ENCODE data around the gene DLG2. TPM values are rescaled to one million over a fixed set of nuclear protein-coding genes. Genes with fewer than 3 reads are reported as not detected.

The DLG2 gene
- total RNA-seq, 4 donors from 2014 or later, result 11.0 to 34.2 (median 19.8) TPM

DNA sequence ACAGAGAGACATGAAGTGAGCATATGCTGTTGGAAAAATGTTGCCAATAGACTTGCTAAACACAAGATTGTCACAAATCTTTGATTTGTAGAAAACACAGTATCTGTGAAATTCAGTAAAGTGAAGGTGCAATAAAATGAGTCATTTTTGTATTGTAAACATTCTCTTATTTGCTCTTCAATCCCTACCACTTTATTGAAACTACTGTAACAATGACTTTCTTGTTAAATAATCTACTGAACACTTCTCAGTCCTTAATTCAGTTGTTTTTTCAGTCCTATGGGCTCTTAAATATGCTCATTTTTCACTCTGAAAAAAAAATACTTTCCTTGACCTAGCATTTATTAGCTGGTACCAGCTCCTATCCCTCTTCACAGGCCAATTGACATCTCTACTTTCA is 531.9 kb downstream of the DLG2 start:
- Histone ChIP-seq H3K36me3 (no peaks in the 10 kb centered on the region), H3K4me1 (peaks cover 0 to 9% (median 4%) of the 10 kb centered on the region in 3 donors), H3K27ac (no peak overlapping the region), H3K9me3 (no peaks in the 10 kb centered on the region), H3K27me3 (no peaks in the 10 kb centered on the region), H3K4me3 (no peak overlapping the region)
- no peak for TF ChIP-seq POLR2A (IDR thresholded peaks at IDR 0.05)
- TF ChIP-seq, protein P1, sequence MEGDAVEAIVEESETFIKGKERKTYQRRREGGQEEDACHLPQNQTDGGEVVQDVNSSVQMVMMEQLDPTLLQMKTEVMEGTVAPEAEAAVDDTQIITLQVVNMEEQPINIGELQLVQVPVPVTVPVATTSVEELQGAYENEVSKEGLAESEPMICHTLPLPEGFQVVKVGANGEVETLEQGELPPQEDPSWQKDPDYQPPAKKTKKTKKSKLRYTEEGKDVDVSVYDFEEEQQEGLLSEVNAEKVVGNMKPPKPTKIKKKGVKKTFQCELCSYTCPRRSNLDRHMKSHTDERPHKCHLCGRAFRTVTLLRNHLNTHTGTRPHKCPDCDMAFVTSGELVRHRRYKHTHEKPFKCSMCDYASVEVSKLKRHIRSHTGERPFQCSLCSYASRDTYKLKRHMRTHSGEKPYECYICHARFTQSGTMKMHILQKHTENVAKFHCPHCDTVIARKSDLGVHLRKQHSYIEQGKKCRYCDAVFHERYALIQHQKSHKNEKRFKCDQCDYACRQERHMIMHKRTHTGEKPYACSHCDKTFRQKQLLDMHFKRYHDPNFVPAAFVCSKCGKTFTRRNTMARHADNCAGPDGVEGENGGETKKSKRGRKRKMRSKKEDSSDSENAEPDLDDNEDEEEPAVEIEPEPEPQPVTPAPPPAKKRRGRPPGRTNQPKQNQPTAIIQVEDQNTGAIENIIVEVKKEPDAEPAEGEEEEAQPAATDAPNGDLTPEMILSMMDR (IDR thresholded peaks at IDR 0.05), result no peak
- TF ChIP-seq EP300 (IDR thresholded peaks at IDR 0.05), result no peak
- no peak for TF ChIP-seq POLR2AphosphoS5 (IDR thresholded peaks at IDR 0.05)
- no peak for ATAC-seq

DNA sequence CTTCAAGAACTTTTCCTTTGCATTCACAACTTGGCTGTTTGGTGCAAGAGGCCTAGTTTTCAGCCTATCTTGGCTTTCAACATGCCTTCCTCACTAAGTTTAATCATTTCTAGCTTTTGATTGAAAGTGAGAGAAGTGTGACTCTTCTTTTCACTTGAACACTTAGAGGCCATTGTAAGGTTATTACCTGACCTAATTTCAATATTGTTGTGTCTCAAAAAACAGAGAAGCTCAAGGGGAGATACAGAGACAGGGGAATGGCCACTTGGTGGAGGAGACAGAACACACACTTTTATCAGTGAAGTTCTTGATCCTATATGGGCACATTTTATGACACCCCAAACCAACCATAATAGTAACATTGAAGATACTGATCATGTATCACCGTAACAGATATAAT is 532.3 kb downstream of the DLG2 start:
- TF ChIP-seq EP300 (IDR thresholded peaks at IDR 0.05), result no peak
- no peak for TF ChIP-seq POLR2A (IDR thresholded peaks at IDR 0.05)
- TF ChIP-seq, protein P1 (IDR thresholded peaks at IDR 0.05), result no peak
- TF ChIP-seq POLR2AphosphoS5 (IDR thresholded peaks at IDR 0.05), result no peak
- H3K27me3 ChIP-seq, result no peaks in the 10 kb centered on the region
- H3K4me3 ChIP-seq, result no peak overlapping the region
- no peaks in the 10 kb centered on the region for H3K9me3 ChIP-seq
- ATAC-seq, result no peak
- no peak overlapping the region for H3K27ac ChIP-seq
- WGBS, 2 donors (ENCODE audit: low coverage in 1 of 2), result 79 to 100% methylated on average over 1 of the region's 1 CpG
- peaks cover 0 to 9% (median 4%) of the 10 kb centered on the region in 3 donors for H3K4me1 ChIP-seq
- no peaks in the 10 kb centered on the region for H3K36me3 ChIP-seq

DNA sequence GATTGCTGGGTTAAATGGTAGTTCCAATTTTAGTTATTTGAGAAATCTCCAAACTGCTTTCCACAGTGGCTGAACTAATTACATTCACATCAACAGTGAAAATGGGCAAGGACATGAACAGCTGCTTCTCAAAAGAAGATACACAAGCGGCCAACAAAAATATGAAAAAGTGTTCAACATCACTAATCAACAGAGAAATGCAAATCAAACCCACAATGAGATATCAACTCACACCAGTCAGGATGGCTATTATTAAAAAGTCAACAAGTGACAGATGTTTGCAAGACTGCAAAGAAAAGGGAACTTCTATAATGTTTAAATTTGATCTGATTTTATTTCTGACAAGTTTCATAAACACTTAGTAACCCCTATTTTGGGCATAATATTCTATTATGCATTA is 537.5 kb downstream of the DLG2 start:
- Histone ChIP-seq H3K9me3 (no peaks in the 10 kb centered on the region), H3K4me3 (no peak overlapping the region), H3K27me3 (no peaks in the 10 kb centered on the region), H3K27ac (no peak overlapping the region), H3K36me3 (no peaks in the 10 kb centered on the region), H3K4me1 (no peaks in the 10 kb centered on the region)
- ATAC-seq, result no peak
- TF ChIP-seq, protein P1 (IDR thresholded peaks at IDR 0.05), result no peak
- WGBS, 2 donors (ENCODE audit: low coverage in 1 of 2), result 80 to 93% methylated on average over 1 of the region's 1 CpG

DNA sequence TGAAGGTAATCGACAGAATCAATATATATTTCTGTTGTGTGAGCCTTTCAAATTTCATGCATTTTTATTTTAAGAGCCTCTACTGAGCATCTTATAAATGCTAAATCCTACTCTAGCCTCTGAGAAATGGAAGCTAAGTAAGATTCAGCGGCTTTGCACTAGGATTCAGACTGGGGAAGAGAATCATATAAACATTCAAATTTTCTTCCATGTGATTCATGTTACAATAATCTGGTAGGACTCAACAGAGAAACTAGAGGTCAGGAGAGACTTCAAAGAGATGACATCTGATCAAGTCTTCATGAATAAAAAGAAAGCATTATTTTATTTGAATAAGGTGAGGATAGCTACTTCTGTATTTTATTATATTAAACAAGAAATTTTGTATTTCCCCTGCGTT is 538.9 kb downstream of the DLG2 start:
- H3K27me3 ChIP-seq, result no peaks in the 10 kb centered on the region
- no peak overlapping the region for H3K27ac ChIP-seq
- H3K4me1 ChIP-seq, result no peaks in the 10 kb centered on the region
- H3K4me3 ChIP-seq, result no peak overlapping the region
- WGBS, 2 donors (ENCODE audit: low coverage in 1 of 2), result 27 to 88% methylated on average over 3 of the region's 3 CpGs
- H3K36me3 ChIP-seq, result no peaks in the 10 kb centered on the region
- no peak for ATAC-seq
- H3K9me3 ChIP-seq, result no peaks in the 10 kb centered on the region
- TF ChIP-seq, protein P1 (IDR thresholded peaks at IDR 0.05), result no peak
- no peak for TF ChIP-seq POLR2A (IDR thresholded peaks at IDR 0.05)
- TF ChIP-seq EP300 (IDR thresholded peaks at IDR 0.05), result no peak
- no peak for TF ChIP-seq POLR2AphosphoS5 (IDR thresholded peaks at IDR 0.05)

DNA sequence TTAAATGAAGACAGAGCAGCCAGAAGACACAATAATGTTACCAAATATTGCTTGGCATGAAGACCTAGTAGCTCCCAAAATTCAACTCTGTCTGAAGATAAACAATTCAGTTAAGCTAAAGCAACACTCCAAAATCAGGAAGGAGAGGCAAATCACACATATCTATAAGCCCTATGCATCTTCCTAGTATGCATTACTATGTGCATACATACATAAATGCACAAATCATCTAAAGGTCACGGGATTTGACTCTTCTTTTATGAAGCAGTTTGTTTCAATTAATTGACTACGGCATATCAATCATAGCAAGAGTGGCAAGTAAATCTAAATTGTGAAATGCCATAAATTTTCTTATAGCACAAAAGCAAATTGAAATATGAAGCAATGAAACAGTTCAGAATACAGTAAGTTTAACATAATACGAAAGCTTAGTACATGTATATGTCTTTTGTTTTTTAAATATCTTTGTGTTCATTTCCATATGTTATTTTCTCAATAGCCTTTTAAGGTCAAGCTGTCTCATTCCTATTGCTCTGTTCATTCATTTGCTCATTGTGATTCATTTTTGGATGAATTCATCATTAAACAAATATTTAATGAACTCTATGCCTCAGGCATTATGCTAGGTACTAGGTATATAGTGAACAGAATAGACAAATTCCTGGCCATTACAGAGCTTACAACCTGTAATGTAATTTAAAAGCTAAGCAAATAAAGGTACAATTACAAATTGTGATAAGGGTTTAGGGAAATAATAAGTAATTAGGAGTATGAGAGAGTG is 540.5 kb downstream of the DLG2 start:
- ATAC-seq, result no peak

More for the DNA sequence above, 540.5 kb downstream of the DLG2 start:
- Histone ChIP-seq H3K27ac (no peak overlapping the region), H3K36me3 (no peaks in the 10 kb centered on the region), H3K27me3 (no peaks in the 10 kb centered on the region), H3K9me3 (no peaks in the 10 kb centered on the region), H3K4me3 (no peak overlapping the region), H3K4me1 (no peaks in the 10 kb centered on the region)
- TF ChIP-seq POLR2AphosphoS5 (IDR thresholded peaks at IDR 0.05) (no peak), EP300 (IDR thresholded peaks at IDR 0.05) (no peak), POLR2A (IDR thresholded peaks at IDR 0.05) (no peak)
- TF ChIP-seq, protein P1 (IDR thresholded peaks at IDR 0.05), result no peak
- 58 to 90% methylated on average over 3 of the region's 3 CpGs for WGBS, 2 donors (ENCODE audit: low coverage in 1 of 2)
